HT1080 (cell line): ENCODE measurements around the gene ZNF746. TPM values are rescaled to one million over a fixed set of nuclear protein-coding genes. Genes with fewer than 3 reads are reported as not detected.

Experiments used
- DNase-seq: peaks from one replicate; pipeline ENCODE4 v3.0.0-alpha.2; 2015; ENCODE audit warnings: low read depth
- total RNA-seq: library from RNA; depleted of rRNA; stranded (reverse); fragments of >200 nt; shearing (Covaris generic); gene quantifications from 2 replicates; pipeline ENCODE4 v1.2.3, GENCODE V29; 2014; rRNA removed

The ZNF746 gene
- total RNA-seq, 1 experiment from 2014 or later: 19.7 TPM

GRCh38 chr7:149427893-149428292, 69.7 kb downstream of the ZNF746 start:
- no peak for DNase-seq

- DNase-seq: no peak
Observed at GRCh38 chr7:149427096-149427680, 70.4 kb downstream of the ZNF746 start.

GRCh38 chr7:149423449-149424110, 74.0 kb downstream of the ZNF746 start:
- DNase-seq: no peak

- no peak for DNase-seq
Observed at GRCh38 chr7:149422914-149423301, 74.7 kb downstream of the ZNF746 start.

Other genes with a start within 250 kb of the ZNF746 start
- gene ZNF783, start 235.6 kb downstream of the ZNF746 start, total RNA-seq: 5.2 and 6.9 TPM in 2 replicates
- gene ZNF777, start 36.7 kb downstream of the ZNF746 start, total RNA-seq: 12.3 and 13.7 TPM in 2 replicates